ENCODE measurements around the gene TBC1D22B.

TBC1D22B gene

GRCh38 chr6:37257634-37258404, at the start of gene TBC1D22B, which contains the start of gene TMEM217:
TSS of gene TBC1D22B (plus strand) at chr6:37257772. CDS start at chr6:37257918, 146 bp downstream.
TSS of gene TMEM217 (minus strand) at chr6:37258144. CDS start at chr6:37219030, 39,114 bp downstream.
- peak; percentile 92 for DNase-seq (ENCODE audit: low spot score)
- TF ChIP-seq CTCF (IDR thresholded peaks at IDR 0.05; ENCODE audit: extremely low read depth, insufficient read depth, missing control alignments), result no peak
- in situ Hi-C loops (cut with MboI; ENCODE audit: low pct_unique_long_range_greater_than_20kb, low sequenced_read_pairs, unreplicated experiment), result no loop called here

DNA sequence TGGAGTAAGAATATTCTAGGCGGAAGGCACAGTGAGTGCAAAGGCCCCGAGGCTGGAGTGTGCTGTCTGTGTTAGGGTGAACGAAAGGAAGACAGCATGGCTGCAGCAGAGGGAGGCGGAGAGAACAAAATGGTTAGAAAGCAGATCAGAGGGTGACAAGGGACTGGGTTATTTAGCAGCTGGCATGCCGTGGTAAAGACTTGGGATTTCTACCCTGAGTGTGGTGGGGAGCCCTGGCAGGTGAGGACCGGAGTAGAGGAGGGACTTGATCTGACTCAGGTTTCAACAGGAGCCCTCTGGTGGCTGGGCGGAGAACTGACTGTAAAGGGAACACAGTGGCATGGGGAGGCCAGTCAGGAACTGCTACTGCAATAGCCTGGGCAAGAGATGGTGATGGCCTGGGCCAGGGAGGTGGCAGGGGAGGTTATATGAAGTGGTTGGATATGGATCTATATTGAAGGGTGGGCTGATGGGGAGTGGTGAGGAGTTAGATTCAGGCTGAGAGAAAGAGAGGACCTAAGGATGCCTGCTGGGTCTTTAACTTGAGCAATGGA, 49.6 kb upstream of the TBC1D22B start:
- peak; percentile 85 for TF ChIP-seq CTCF (IDR thresholded peaks at IDR 0.05; ENCODE audit: extremely low read depth, insufficient read depth, missing control alignments)
- in situ Hi-C loops (cut with MboI; ENCODE audit: low pct_unique_long_range_greater_than_20kb, low sequenced_read_pairs, unreplicated experiment), result loop anchor here (10.0 to 25.0 kb wide), 2 partner anchors 183 to 446 kb away; no protein-coding TSS in a partner anchor
- peak; percentile 74 for DNase-seq (ENCODE audit: low spot score)

DNA sequence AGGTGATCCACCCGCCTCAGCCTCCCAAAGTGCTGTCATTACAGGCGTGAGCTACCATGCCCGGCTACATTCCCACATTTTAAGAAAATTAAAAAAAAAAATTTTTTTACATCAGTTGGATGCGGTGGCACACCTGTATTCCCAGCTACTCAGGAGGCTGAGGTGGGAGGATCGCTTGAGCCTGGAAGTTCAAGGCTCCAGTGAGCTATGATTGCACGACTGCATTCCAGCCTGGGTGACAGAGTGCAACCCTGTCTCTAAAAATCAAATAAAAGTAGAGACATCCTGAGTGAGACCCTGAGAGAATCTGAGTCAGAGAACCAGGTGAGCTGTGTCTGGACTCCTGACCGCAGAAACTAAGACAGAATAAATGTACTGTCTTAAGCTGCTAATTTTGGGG, 48.8 kb upstream of the TBC1D22B start:
- no peak for DNase-seq (ENCODE audit: low spot score)
- in situ Hi-C loops (cut with MboI; ENCODE audit: low pct_unique_long_range_greater_than_20kb, low sequenced_read_pairs, unreplicated experiment), result loop anchor here (10.0 to 25.0 kb wide), 2 partner anchors 184 to 446 kb away; no protein-coding TSS in a partner anchor
- TF ChIP-seq CTCF (IDR thresholded peaks at IDR 0.05; ENCODE audit: extremely low read depth, insufficient read depth, missing control alignments), result no peak

- no peak for TF ChIP-seq CTCF (IDR thresholded peaks at IDR 0.05; ENCODE audit: extremely low read depth, insufficient read depth, missing control alignments)
- in situ Hi-C loops (cut with MboI; ENCODE audit: low pct_unique_long_range_greater_than_20kb, low sequenced_read_pairs, unreplicated experiment), result loop anchor here (10.0 to 25.0 kb wide), 3 partner anchors 185 to 447 kb away; partner anchors contain the start of gene C6orf89
- no peak for DNase-seq (ENCODE audit: low spot score)
Observed at GRCh38 chr6:37209461-37210205, 47.9 kb upstream of the TBC1D22B start.

- in situ Hi-C loops (cut with MboI; ENCODE audit: low pct_unique_long_range_greater_than_20kb, low sequenced_read_pairs, unreplicated experiment), result loop anchor here (10.0 to 25.0 kb wide), 2 partner anchors 326 to 448 kb away; partner anchors contain the start of gene C6orf89
- DNase-seq (ENCODE audit: low spot score), result peak; percentile 66
- peak; percentile 91 for TF ChIP-seq CTCF (IDR thresholded peaks at IDR 0.05; ENCODE audit: extremely low read depth, insufficient read depth, missing control alignments)
Observed at GRCh38 chr6:37210313-37210968, 47.1 kb upstream of the TBC1D22B start.

DNA sequence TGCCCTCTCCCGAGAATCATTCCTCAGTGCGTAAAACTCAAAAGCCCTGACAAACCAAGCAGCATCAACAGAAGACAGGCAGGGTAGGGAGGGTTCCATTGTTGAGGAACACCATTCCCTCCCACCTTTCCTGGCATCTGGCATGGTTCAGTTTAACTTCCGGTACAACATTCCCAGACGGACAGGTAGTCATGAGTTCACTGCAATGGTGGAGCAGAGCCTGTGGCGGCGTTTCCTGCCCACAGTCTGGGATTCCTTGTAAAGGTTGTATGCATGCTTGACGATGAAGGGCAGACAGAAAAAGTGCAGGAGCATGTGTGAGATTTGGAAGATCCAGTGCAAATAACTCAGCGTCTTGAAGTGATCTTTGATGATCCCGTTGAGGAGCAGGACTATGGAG, 45.3 kb upstream of the TBC1D22B start:
- DNase-seq (ENCODE audit: low spot score), result no peak
- no peak for TF ChIP-seq CTCF (IDR thresholded peaks at IDR 0.05; ENCODE audit: extremely low read depth, insufficient read depth, missing control alignments)
- in situ Hi-C loops (cut with MboI; ENCODE audit: low pct_unique_long_range_greater_than_20kb, low sequenced_read_pairs, unreplicated experiment), result loop anchor here (10.0 to 25.0 kb wide), 2 partner anchors 327 to 450 kb away; partner anchors contain the start of gene C6orf89
